ENCODE data around the gene HCFC1.
A peak's percentile ranks its signal among the peaks of the same experiment; 100 is the strongest.

Gene HCFC1

DNA sequence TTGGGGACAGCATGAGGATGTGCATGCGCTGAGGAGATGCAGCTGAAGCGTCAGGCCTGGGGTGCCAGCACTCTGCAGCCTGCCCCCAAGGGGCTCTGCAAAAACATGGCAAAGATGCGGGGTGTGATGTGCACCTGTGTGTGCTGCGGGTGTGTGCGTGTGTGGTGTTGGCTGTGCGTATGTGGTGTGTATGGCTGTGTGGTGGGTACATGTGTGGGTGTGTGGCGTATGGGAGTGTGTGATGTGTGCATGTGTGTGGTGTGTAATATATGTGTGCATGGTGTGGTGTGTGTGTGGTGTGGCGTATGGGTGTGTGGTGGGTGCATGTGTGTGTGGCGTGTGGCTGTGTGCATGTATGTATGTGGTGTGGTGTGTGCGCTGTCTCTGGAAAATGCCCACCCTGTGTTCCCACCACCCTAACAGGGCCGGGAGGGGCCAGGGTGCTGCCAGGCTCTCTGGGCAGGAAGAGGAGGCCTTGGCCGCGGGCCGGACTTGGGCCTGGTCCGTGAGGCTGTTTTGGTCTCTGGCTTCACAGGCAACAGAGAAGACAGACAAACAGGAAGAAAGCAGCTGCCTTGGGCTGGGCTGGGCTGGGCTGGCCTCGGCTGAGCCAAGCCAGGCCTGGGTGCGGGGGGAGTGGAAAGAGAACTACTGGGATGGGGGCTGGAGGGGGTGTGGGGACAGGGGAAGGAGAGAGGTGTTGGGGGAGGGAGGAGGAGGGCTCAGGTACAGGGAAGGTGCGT is 68.2 kb downstream of the HCFC1 start:
- DNase-seq (ENCODE audit: low read depth): no peak

DNA sequence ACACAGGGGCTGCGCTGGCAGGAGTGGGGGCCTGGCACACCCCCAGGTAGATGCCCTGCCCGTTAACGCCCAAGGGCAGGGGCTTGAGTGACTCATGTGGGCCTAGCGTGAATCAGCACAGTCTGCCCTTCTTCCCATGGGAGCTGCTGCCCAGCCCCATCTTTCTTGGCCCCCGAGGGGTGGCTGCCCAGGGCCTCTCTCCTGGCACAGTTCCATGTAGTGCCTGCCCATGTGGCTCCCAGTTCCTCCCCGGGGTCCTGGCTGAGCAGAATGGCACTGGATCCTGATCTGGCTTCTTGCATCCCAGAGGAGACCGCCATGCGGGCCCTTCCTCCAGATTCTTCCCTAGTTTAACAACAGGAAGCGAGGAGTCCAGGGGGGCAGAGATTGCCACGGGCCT is 69.2 kb downstream of the HCFC1 start:
- no peak for DNase-seq (ENCODE audit: low read depth)

DNA sequence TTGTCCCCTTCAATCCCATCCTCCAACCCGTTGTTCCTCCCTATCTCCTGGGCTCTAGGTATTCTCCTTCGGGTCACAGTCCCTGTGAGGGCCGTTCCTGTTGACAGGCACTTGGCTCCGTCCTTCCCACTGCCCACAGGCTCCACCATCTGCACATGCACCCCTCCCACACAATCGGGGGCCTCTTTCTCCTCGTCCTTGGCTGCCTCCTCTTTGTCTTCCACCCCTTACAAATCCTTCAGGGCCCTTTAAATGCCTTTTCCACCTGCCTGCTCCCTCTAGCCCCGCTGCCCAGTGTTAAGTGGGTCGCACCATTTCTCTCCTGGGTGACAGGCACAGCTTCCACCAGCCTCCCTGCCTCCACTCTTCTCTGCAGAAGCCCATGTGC is 69.9 kb downstream of the HCFC1 start:
- DNase-seq (ENCODE audit: low read depth): no peak

DNA sequence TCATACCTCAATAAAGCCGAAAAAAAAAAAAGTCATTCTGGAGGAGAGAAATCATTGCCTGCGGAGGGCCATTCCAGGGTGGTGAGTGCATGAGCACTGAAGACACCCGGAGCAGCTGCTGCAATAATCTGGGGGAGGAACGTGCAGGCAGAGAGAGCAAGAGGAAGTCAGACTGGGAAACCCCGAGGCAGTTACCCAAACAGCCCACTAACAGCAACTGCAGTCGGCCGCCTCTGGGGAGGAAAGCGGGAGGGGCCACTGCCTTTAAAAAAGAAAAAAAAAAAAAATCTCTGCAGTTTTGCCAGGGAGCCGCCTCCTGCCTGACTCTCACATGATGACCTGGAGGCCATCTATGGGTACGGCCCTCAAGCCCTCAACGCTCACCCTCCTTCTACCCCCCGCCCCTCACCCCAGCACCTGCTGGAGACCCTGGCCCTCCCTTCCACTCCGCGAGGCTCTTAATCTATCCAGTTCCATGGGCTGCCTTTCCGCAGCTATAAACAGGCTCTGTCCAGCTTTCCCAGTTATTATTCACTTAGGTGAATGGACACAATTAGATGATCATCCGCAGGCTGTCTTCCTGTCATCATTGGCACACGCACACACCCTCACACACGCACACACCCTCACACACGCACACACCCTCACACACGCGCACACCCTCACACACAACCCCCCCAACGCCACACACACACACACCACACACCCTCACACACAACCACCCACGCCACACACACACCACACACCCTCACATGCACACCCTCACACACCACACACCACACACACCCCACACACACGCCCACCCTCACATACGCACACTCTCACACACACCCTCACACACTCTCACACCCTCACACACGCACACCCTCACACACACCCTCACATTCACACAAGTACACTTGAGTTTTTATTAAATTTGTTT is 70.5 kb downstream of the HCFC1 start:
- peak; percentile 74 for DNase-seq (ENCODE audit: low read depth)

DNA sequence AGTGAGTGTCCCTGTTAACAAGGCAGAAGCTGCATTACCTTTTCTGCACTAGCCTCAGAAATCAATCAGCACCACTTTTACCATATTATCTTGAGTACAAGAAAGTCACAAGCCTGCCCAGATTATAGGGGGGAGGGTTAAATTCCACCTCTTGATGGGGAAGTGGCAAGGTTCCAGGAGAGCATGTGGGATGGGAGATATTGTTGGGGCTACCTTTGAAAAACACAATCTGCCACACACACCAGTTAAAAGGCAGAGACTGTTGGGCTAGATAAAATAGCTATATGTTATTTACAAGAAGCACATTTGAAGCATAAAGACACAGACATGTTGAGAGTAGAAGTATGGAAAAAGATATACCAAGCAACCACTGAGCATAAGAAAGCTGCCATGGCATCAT is 73.7 kb downstream of the HCFC1 start:
- DNase-seq (ENCODE audit: low read depth): no peak

Data from fibroblast of gingiva (primary cell).